AG04450 (cell line): ENCODE results near the gene CDK11A. TPM values are rescaled to one million over a fixed set of nuclear protein-coding genes. Genes with fewer than 3 reads are reported as not detected.
"Not testable (repeated sequence)": the region's sequence is repeated elsewhere in the genome, so short reads cannot be mapped to it uniquely, and the experiment has no call there.

Experiments used
- CTCF ChIA-PET: fragments of 300-600, 350-600 bp; formaldehyde crosslinking; extraction: SDS; loops from one replicate; lab custom pipeline; 2022; ENCODE audit warnings: antibody characterized with exemption, inconsistent platforms; lab: Charles Lee
- POLR2A ChIA-PET: fragments of 350-600 bp; formaldehyde crosslinking; extraction: SDS; loops from one replicate; lab custom pipeline; 2021; ENCODE audit warnings: antibody characterized with exemption, inconsistent platforms; lab: Yijun Ruan, JAX
- DNase-seq: peaks from one replicate; pipeline ENCODE4 v3.0.0-alpha.2; 2011; ENCODE audit warnings: low read depth, low spot score
- H3K27ac ChIP-seq: one replicate; pipeline ENCODE4 v1.5.1; 2012; ENCODE audit warnings: low read depth, low read length, control low read depth
- H3K27me3 ChIP-seq: one replicate; pipeline ENCODE4 v1.6.0; 2012; ENCODE audit warnings: low read length; ENCODE audit not compliant: control insufficient read depth, insufficient read depth
- H3K4me3 ChIP-seq: 2 replicates; pipeline ENCODE4 v1.5.1; 2011; ENCODE audit warnings: mild to moderate bottlenecking, low read depth, low read length, control low read depth
- H3K9me3 ChIP-seq: 2 replicates; pipeline ENCODE4 v1.5.1; 2012; ENCODE audit warnings: low read length; ENCODE audit not compliant: control insufficient read depth, insufficient read depth
- polyA plus RNA-seq: library from polyadenylated mRNA; depleted of rRNA; stranded (reverse); fragments of >200 nt; gene quantifications from 2 replicates; pipeline ENCODE4 v1.2.3, GENCODE V29; 2011

The CDK11A gene
- polyA plus RNA-seq, 1 experiment = 6.0 TPM

DNA sequence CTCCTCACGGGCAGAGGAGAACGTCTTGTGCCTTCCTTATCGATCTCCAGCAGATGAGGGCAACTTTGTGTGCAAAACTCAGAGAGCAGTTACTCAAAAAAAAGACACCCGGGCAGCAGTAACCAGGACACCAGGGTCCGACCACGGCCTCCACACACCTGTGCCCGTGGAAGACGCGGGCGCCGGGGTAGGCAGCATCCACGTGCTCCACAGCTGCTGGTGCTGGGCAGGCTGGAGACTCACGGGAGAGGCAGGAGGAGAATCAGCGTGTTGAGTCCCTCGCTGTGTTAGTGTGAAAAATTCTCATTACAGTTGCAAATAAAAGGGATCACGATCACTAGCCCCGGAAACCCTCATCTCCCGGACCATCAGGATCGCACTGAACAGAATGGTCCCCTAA lies 25.1 kb downstream of the CDK11A start:
- H3K4me3 ChIP-seq, POLR2A ChIA-PET, DNase-seq, CTCF ChIA-PET, H3K27ac ChIP-seq, H3K9me3 ChIP-seq, H3K27me3 ChIP-seq: not testable (repeated sequence)

GRCh38 chr1:1697358-1698183 lies 26.6 kb downstream of the CDK11A start:
- DNase-seq, H3K27me3 ChIP-seq, H3K9me3 ChIP-seq, CTCF ChIA-PET, POLR2A ChIA-PET, H3K4me3 ChIP-seq, H3K27ac ChIP-seq: not testable (repeated sequence)

GRCh38 chr1:1696431-1697357 lies 27.5 kb downstream of the CDK11A start:
- POLR2A ChIA-PET, H3K27me3 ChIP-seq, DNase-seq, H3K27ac ChIP-seq, H3K4me3 ChIP-seq, CTCF ChIA-PET, H3K9me3 ChIP-seq: not testable (repeated sequence)

DNA sequence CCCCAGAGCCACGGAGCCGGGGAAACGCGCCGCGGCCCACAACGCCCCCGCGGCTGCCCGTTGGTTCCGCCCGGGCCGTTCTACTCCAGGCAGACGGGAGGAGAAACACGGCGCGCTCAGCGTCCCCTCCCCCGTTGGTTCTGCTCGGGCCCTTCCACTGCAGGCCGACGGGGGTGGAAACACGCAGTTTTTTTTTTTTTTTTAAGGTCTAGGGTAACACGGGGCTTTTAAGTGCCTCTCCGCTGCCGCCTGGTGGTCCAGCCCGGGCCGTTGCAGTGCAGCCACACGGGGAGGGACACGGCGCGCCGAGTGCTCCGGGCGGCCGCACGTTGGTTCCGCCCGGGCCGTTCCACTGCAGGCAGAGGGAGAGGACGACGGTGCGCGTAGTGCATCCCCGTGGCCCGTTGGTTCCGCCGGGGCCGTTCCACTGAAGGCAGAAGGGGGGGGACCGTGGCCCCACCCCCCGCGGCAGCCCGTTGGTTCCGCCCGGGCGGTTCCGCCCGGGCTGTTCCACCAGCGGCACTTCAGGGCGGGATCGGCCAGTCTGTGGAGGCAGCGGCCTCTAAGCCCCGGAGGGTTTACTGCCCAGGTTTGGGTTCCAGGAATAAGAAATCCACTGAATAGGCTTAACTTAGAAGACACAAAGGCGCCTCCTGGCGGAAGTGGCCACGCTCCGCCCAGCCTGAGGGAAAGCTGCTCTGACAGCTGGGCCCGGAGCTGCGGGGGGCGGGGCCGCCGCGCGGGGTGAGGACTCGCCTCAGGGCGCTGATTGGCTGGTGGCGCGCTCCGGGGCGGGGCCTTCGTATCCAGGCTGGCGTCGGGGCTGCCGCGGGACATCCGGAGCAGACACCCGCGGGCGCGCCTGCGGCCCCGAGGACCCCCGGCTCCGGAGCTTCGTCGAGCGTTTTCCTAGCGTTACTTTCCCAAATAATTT lies 31.2 kb downstream of the CDK11A start, which contains the start of gene SLC35E2B:
SLC35E2B (minus strand) TSS at position 82 of the 934 bp plus-strand sequence. CDS start 16,096 bp downstream, outside the sequence.
- DNase-seq = peak; percentile 81
- Histone ChIP-seq H3K4me3 (peak within 1 kb of the TSS; percentile 59), H3K27ac (peak within 1 kb of the TSS; percentile 93)
- H3K9me3 ChIP-seq, H3K27me3 ChIP-seq, CTCF ChIA-PET: not testable (repeated sequence)
- POLR2A ChIA-PET = interaction anchor here (0.7 kb wide), 1 partner anchor 31 kb away, joined by 3 read pairs; the partner anchor contains the start of gene CDK11A

GRCh38 chr1:1692324-1692713 lies 31.8 kb downstream of the CDK11A start:
- CTCF ChIA-PET = not testable (repeated sequence)

GRCh38 chr1:1691443-1691842 lies 32.7 kb downstream of the CDK11A start:
- POLR2A ChIA-PET, H3K27me3 ChIP-seq, H3K27ac ChIP-seq, CTCF ChIA-PET, DNase-seq, H3K9me3 ChIP-seq: not testable (repeated sequence)
- H3K4me3 ChIP-seq = peak overlapping the region; percentile 49

More at GRCh38 chr1:1692324-1692713, 31.8 kb downstream of the CDK11A start:
- DNase-seq = peak; percentile 2
- H3K9me3 ChIP-seq, POLR2A ChIA-PET, H3K27me3 ChIP-seq: not testable (repeated sequence)
- H3K4me3 ChIP-seq = peak overlapping the region; percentile 59
- peak overlapping the region; percentile 93 for H3K27ac ChIP-seq

- POLR2A ChIA-PET, CTCF ChIA-PET, H3K4me3 ChIP-seq, DNase-seq, H3K27me3 ChIP-seq, H3K9me3 ChIP-seq, H3K27ac ChIP-seq: not testable (repeated sequence)
These were observed 34.6 kb downstream of the CDK11A start for GRCh38 chr1:1689526-1689925.
